Activated naive CD4-positive, alpha-beta T cell treated with anti-CD3 and anti-CD28 coated beads for 36 hours (primary cell): ENCODE measurements around the gene SENP8. TPM values are rescaled to one million over a fixed set of nuclear protein-coding genes. Genes with fewer than 3 reads are reported as not detected.

Experiments
- CTCF ChIA-PET: fragments of 350-600 bp; sonication (Branson Sonifier 250); formaldehyde crosslinking; loops from one replicate; lab custom pipeline; 2021; ENCODE audit warnings: antibody characterized with exemption; lab: Charles Lee
- DNase-seq: peaks from one replicate; pipeline ENCODE4 v3.0.0-alpha.2; 2020
- H3K27ac Mint-ChIP-seq: one replicate; pipeline ENCODE4 v1.8.0; 2021; ENCODE audit warnings: mild to moderate bottlenecking, mixed read lengths
- H3K27me3 Mint-ChIP-seq: one replicate; pipeline ENCODE4 v1.8.0; 2021; ENCODE audit warnings: low read depth, mixed read lengths
- H3K36me3 Mint-ChIP-seq: one replicate; pipeline ENCODE4 v1.8.0; 2021; ENCODE audit warnings: low read depth, mixed read lengths
- H3K4me1 Mint-ChIP-seq: one replicate; pipeline ENCODE4 v1.8.0; 2021; ENCODE audit warnings: low read depth, mixed read lengths
- H3K4me3 Mint-ChIP-seq: one replicate; pipeline ENCODE4 v1.8.0; 2021; ENCODE audit warnings: mild to moderate bottlenecking, moderate library complexity, mixed read lengths
- H3K9me3 Mint-ChIP-seq: one replicate; pipeline ENCODE4 v1.8.0; 2021; ENCODE audit warnings: mixed read lengths
- intact Hi-C: fragments of 100-400 bp; cut with micrococcal nuclease; formaldehyde crosslinking; loops from one replicate; pipeline ENCODE4 v1.15.1; 2023
- total RNA-seq, 2 experiments: library from RNA; stranded (reverse); gene quantifications; one replicate each; pipeline ENCODE4 v1.2.3, GENCODE V29; 2021

Gene SENP8
- total RNA-seq, 2 experiments from 2014 or later = 2.0 TPM

DNA sequence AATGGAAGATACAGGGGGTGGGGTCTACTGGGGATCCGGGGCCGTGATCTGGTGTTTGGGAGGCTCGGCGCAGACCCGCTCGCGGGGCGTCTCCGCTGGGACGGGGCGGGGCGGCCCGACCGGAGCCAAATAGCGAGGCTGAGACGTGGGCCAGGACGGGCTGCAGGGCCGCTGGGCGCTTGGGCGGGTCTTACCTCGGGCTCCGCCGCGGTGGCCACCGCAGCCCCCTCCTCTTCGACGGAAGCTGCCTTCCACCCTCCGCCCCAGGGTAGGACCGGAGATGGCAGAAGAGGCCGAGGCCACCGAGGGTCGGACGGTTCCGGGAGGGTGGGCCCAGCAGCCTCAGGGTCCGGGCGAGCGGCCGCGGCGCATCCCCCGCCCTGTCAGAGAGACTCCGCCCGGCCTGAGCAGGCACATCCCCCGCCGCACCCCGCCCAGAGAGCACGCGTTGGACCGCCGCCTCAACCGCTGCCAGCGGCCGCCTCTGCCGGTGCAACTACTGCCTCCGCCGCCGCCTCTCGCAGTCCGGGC, 652 bp upstream of the SENP8 start:
- no peaks in the 10 kb centered on the region for H3K9me3 Mint-ChIP-seq
- CTCF ChIA-PET = no interaction called here
- DNase-seq = peak; percentile 57
- no peaks in the 10 kb centered on the region for H3K36me3 Mint-ChIP-seq
- peak overlapping the region; percentile 95 for H3K4me3 Mint-ChIP-seq
- intact Hi-C loops = loop anchor here (1.0 to 10.0 kb wide), 6 partner anchors 111 to 1517 kb away; partner anchors contain the start of genes HEXA, NPTN and PARP6
- H3K27me3 Mint-ChIP-seq = no peaks in the 10 kb centered on the region
- peaks cover 31% of the 10 kb centered on the region for H3K4me1 Mint-ChIP-seq
- peak overlapping the region; percentile 7 for H3K27ac Mint-ChIP-seq

DNA sequence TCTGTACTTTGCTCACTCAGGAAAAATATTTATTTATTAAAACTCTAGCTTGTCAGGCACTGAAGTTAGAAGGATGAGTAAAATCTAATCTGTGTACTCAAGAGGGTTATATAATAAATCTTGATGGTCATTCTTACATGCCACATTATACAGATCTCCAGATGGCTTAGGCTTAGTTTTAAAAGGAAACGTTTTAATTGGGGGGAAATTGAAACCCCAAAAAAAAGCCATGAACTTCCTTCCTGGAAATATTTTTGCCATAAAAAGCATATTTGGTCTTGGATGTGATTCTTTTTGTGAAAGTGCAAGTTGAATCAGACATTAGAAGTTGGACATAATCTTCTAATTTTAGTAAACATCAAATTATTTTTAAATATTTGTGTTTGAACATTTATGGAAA, 6.0 kb downstream of the SENP8 start:
- H3K27me3 Mint-ChIP-seq = no peaks in the 10 kb centered on the region
- H3K27ac Mint-ChIP-seq = no peak overlapping the region
- H3K4me3 Mint-ChIP-seq = no peak overlapping the region
- H3K36me3 Mint-ChIP-seq = no peaks in the 10 kb centered on the region
- intact Hi-C loops = no loop called here
- H3K9me3 Mint-ChIP-seq = no peaks in the 10 kb centered on the region
- peaks cover 3% of the 10 kb centered on the region for H3K4me1 Mint-ChIP-seq
- CTCF ChIA-PET = no interaction called here
- DNase-seq = no peak

DNA sequence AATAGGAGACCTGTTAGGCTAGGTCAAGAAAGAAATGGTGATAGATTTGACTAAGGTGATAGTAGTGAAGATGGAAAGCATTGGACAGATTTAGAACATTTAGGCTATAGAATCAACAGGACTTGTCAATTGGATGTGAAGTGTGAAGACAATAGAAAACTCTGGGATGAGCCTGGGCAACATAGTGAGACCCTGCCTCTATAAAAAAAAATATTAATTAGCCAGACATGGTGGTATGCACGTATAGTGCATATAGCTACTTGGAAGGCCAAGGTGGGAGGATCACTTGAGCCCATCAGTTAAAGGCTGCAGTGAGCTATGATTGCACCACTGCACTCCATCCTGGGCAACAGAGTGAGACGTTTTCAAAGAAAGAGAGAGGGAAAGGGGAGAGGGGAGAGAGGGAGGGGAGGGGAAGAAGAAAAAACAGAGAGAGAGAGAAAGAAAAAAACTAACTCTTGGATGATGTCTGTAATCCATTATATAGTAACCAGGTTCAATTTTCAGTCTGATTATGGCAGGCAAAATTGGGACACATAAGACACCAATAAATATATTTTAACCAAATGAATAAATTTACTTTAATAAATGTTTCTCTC, 9.6 kb downstream of the SENP8 start:
- Mint-ChIP-seq H3K27me3 (no peaks in the 10 kb centered on the region), H3K4me3 (no peak overlapping the region), H3K9me3 (no peaks in the 10 kb centered on the region), H3K27ac (no peak overlapping the region), H3K4me1 (no peaks in the 10 kb centered on the region), H3K36me3 (no peaks in the 10 kb centered on the region)
- CTCF ChIA-PET = interaction anchor here (0.6 to 1.0 kb wide), 2 partner anchors 21 to 25 kb away, joined by 3 to 4 read pairs; no protein-coding TSS in a partner anchor
- intact Hi-C loops = no loop called here
- DNase-seq = no peak

DNA sequence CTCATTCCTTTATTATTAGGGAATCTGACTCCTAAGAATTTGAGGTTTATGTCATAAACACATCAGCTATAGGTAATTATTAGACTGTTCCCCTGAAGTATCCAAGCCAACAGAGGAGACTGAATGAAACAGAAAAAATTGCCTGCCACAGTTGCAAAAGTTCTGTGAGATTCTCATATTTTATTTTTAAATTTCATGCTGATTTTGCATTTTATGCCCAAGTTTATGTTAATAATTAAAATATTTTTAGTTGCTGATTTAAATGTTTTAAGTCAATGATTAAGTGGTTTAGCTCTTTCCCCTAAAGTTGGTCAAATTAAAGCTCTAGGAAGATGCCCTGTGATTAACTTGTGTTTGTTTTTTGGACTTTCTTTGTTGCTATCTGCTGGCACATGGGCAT, 10.2 kb downstream of the SENP8 start:
- Mint-ChIP-seq H3K4me3 (no peak overlapping the region), H3K9me3 (no peaks in the 10 kb centered on the region), H3K36me3 (no peaks in the 10 kb centered on the region), H3K27ac (no peak overlapping the region), H3K4me1 (no peaks in the 10 kb centered on the region), H3K27me3 (no peaks in the 10 kb centered on the region)
- DNase-seq = no peak
- CTCF ChIA-PET = interaction anchor here (0.6 kb wide), 1 partner anchor 25 kb away, joined by 4 read pairs; no protein-coding TSS in a partner anchor
- intact Hi-C loops = no loop called here

DNA sequence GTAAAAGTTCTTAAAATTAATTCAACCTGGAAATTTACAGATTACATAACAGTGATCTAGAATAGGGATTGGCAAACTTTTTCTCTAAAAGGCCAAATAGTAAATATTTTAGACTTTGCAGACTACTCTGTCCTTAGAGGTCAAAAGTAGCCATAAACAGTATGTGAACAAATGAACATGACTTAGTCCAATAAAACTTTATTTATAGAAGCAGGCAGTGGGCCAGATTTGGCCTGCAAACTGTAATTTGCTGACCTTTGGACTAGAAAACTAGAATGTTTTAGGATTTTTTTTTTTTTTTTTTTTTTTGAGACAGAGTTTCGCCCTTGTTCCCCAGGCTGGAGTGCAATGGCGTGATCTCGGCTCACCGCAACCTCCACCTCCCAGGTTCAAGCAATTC, 12.1 kb downstream of the SENP8 start:
- Mint-ChIP-seq H3K9me3 (no peaks in the 10 kb centered on the region), H3K27ac (no peak overlapping the region)

DNA sequence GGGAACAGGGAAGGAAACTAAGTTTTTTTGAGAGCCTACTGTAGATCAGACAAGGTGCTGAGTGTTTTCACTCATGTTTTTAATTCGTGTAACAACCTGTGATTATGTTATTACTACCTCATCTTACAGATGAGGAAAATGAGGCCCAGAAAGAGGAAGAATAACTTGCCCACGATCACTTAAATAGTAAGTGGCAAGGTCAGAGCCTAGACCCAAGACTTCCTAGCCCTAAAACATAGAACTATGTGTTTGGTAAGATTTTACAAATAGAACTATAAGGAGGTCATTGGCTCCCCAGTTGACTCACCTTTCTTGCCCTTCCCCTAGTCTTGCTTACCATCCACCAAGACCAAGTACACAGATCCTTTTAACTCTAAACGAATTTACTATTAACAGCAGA, 13.7 kb downstream of the SENP8 start:
- no peaks in the 10 kb centered on the region for H3K9me3 Mint-ChIP-seq
- H3K4me3 Mint-ChIP-seq = no peak overlapping the region
- no peaks in the 10 kb centered on the region for H3K27me3 Mint-ChIP-seq
- H3K27ac Mint-ChIP-seq = no peak overlapping the region
- no peak for DNase-seq
- CTCF ChIA-PET = no interaction called here
- no peaks in the 10 kb centered on the region for H3K36me3 Mint-ChIP-seq
- H3K4me1 Mint-ChIP-seq = no peaks in the 10 kb centered on the region
- intact Hi-C loops = no loop called here

More for the DNA sequence above, 12.1 kb downstream of the SENP8 start:
- CTCF ChIA-PET = no interaction called here
- no peaks in the 10 kb centered on the region for H3K4me1 Mint-ChIP-seq
- no peak overlapping the region for H3K4me3 Mint-ChIP-seq
- no peaks in the 10 kb centered on the region for H3K27me3 Mint-ChIP-seq
- no peak for DNase-seq
- no peaks in the 10 kb centered on the region for H3K36me3 Mint-ChIP-seq
- intact Hi-C loops = no loop called here

DNA sequence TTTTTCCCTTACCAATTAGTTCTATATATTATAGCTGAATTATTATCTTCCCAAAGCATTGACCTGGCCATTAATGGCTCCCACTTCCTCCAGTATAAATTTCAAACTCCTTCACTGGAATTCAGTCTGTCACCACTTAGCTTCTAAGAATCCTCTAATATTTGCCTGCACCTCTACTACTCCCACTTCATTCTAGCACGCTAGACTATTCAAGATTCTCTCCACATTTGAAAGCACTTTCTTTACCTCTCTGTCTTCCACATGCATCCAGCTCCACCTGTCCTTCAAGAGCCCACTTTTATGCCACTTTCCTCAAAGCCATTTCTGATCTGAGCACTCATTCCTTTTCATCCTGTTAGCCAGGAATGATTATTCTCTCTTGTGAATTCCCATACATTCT, 15.0 kb downstream of the SENP8 start:
- intact Hi-C loops = no loop called here
- Mint-ChIP-seq H3K4me3 (no peak overlapping the region), H3K36me3 (no peaks in the 10 kb centered on the region), H3K9me3 (no peaks in the 10 kb centered on the region), H3K4me1 (no peaks in the 10 kb centered on the region), H3K27me3 (no peaks in the 10 kb centered on the region), H3K27ac (no peak overlapping the region)
- DNase-seq = no peak
- CTCF ChIA-PET = no interaction called here

DNA sequence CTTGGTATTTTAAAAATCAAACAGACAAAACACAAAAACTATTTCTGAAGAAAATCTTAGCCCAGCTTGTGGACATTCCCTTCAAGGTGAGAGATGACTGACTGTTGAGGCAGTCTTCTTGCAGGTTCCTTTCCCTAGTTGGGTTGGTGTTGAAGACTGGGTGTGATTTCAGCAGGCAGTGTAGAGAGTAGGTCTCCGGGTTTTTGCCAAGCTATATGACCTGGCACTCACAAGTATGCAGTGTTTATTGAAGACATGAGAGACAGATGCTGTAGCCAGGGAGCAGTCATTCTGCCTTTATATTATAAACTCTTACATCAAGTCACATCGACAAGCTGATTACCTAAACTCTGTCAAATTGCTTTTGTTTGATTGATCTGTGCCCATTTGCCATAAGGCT, 17.5 kb downstream of the SENP8 start:
- H3K27me3 Mint-ChIP-seq = no peaks in the 10 kb centered on the region

DNA sequence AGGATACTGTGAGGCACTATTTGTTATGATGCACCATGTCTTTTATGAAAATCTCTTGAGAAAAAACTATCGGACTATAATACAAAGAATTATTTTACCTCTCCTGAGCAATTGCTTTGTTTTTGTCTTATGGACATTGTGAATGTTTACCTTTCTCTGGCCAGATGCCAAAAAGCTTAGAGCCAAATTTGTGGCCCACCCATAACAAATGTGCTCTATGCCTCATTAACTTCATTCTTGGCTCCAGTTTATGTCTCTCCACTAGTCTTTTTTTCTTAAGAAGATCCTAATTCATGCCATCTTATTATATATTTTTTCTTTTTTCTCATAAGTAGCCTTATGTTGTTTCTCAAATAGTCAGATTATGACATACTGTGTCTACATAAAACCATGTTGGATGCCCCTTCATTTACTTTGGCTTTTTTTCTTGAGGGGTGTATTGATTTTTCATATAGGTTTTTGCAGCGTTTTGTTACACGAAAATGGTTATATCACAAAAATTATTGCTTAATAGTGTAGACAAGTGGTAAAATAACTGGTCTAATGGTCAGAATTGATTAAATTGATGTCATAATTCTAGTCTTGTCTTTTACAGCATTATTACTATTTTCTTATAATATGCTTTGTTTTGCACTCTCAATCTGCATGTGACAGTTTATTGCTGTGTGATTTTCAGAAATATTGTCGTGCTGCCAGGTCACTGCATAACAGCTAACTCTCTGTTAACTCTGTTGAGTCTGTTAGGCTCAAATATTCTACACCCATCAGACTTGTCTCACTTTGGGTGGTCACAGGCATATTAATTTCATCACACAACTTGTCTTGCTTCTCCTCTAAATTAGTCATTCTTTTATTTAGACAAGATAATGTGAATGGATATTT, 18.2 kb downstream of the SENP8 start:
- intact Hi-C loops = no loop called here
- H3K9me3 Mint-ChIP-seq = no peaks in the 10 kb centered on the region
- H3K4me3 Mint-ChIP-seq = no peak overlapping the region
- H3K4me1 Mint-ChIP-seq = no peaks in the 10 kb centered on the region
- H3K27ac Mint-ChIP-seq = no peak overlapping the region
- CTCF ChIA-PET = interaction anchor here (0.5 kb wide), 1 partner anchor 25 kb away, joined by 3 read pairs; no protein-coding TSS in a partner anchor
- H3K27me3 Mint-ChIP-seq = no peaks in the 10 kb centered on the region
- DNase-seq = no peak
- peaks cover 2% of the 10 kb centered on the region for H3K36me3 Mint-ChIP-seq

More for the DNA sequence above, 17.5 kb downstream of the SENP8 start:
- H3K4me3 Mint-ChIP-seq = no peak overlapping the region
- peaks cover 2% of the 10 kb centered on the region for H3K36me3 Mint-ChIP-seq
- H3K27ac Mint-ChIP-seq = no peak overlapping the region
- intact Hi-C loops = no loop called here
- no peak for DNase-seq
- H3K4me1 Mint-ChIP-seq = no peaks in the 10 kb centered on the region
- CTCF ChIA-PET = interaction anchor here (0.5 kb wide), 1 partner anchor 24 kb away, joined by 3 read pairs; no protein-coding TSS in a partner anchor
- no peaks in the 10 kb centered on the region for H3K9me3 Mint-ChIP-seq

DNA sequence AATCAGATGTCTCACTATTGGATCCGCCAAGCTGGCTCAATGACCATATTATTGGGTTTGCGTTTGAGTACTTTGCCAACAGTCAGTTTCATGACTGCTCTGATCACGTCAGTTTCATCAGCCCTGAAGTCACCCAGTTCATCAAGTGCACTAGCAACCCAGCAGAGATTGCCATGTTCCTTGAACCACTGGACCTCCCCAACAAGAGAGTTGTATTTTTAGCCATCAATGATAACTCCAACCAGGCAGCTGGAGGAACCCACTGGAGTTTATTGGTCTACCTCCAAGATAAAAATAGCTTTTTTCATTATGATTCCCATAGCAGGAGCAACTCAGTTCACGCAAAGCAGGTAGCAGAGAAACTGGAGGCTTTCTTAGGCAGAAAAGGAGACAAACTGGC, 21.5 kb downstream of the SENP8 start:
- peaks cover 2% of the 10 kb centered on the region for H3K36me3 Mint-ChIP-seq
- no peak overlapping the region for H3K27ac Mint-ChIP-seq
- no peaks in the 10 kb centered on the region for H3K27me3 Mint-ChIP-seq
- H3K9me3 Mint-ChIP-seq = no peaks in the 10 kb centered on the region
- no peak for DNase-seq
- intact Hi-C loops = no loop called here
- CTCF ChIA-PET = interaction anchor here (1.3 kb wide), 2 partner anchors 8 to 16 kb away, joined by 4 read pairs; no protein-coding TSS in a partner anchor
- no peaks in the 10 kb centered on the region for H3K4me1 Mint-ChIP-seq
- H3K4me3 Mint-ChIP-seq = no peak overlapping the region

DNA sequence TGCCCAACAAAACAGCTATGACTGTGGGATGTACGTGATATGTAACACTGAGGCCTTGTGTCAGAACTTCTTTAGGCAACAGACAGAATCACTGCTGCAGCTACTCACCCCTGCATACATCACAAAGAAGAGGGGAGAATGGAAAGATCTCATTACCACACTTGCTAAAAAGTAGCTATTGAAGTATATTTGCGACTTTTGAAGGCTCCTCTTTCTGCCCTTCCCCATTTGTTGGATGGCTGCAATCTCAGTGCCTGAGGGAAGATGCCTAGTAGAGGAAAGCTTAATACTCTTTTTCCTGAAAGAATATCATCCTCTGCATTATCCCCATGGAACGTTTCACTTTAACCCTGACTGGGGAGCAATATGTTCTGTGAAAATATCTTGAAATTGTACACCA, 21.9 kb downstream of the SENP8 start:
- H3K9me3 Mint-ChIP-seq = no peaks in the 10 kb centered on the region
- no peak overlapping the region for H3K27ac Mint-ChIP-seq
- no peak for DNase-seq
- intact Hi-C loops = no loop called here
- no peaks in the 10 kb centered on the region for H3K27me3 Mint-ChIP-seq
- H3K4me1 Mint-ChIP-seq = no peaks in the 10 kb centered on the region
- CTCF ChIA-PET = interaction anchor here (1.3 kb wide), 2 partner anchors 8 to 16 kb away, joined by 4 read pairs; no protein-coding TSS in a partner anchor
- no peak overlapping the region for H3K4me3 Mint-ChIP-seq
- H3K36me3 Mint-ChIP-seq = peaks cover 2% of the 10 kb centered on the region
